GM19324 (cell line): ENCODE data around the gene C16orf86.

Experiments used
- ATAC-seq: cut with Tn5 transposase; IDR thresholded peaks from one replicate; pipeline ENCODE4 v1.9.1; 2021; ENCODE audit warnings: mild to moderate bottlenecking, moderate library complexity; ENCODE audit not compliant: unreplicated experiment, low FRiP score

Gene C16orf86

GRCh38 chr16:67653128-67653788, 13.4 kb upstream of the C16orf86 start:
- ATAC-seq = no peak

- no peak for ATAC-seq
These were observed 12.7 kb upstream of the C16orf86 start for GRCh38 chr16:67653789-67654402.

GRCh38 chr16:67654403-67654911, 12.2 kb upstream of the C16orf86 start:
- no peak for ATAC-seq

DNA sequence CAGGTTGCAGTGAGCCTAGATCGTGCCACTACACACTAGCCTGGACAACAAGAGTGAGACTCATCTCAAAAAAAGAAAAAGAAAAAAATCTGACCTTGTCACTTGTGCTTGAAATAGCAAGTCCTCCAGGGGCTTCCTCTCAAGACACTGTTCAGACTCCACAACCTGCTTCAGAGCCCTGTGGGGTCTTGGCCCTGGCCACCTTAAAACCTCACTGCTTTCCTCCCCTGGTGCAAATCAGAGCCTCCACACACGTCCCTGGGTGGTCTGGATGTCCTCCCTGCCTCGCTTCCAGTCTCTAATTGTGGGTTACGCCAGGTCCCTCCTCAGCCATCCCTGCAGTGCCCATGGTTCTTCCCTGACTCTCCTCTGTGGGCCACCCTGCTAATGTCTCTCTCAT, 11.3 kb upstream of the C16orf86 start:
- ATAC-seq = no peak

DNA sequence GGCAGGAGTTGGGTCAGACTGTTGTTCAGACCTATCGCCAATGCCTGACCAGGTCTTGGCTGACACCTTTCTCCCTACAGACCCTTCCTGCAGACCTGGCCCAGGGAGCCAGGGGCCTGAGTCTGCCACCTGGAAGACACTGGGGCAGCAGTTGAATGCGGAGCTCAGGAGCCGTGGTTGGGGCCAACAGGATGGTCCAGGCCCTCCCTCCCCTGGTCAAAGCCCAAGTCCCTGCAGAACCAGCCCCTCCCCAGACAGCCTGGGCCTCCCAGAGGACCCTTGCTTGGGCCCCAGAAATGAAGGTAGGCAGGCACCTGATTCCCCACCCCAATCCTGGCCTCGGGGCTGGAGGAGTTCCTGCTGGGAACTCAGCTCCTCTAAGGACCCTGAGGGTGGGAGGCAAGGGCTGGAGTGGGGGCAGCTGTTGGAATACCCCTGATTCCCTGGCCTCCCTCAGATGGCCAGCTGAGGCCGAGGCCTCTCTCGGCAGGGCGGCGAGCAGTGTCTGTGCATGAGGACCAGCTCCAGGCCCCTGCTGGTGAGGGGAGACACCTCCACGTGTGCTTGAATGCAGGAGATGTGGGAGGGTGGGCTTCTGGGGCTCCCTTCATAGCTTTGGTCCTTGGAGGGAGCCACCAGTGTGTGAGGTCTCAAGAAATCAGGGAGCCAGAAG, 10.1 kb upstream of the C16orf86 start:
- no peak for ATAC-seq

DNA sequence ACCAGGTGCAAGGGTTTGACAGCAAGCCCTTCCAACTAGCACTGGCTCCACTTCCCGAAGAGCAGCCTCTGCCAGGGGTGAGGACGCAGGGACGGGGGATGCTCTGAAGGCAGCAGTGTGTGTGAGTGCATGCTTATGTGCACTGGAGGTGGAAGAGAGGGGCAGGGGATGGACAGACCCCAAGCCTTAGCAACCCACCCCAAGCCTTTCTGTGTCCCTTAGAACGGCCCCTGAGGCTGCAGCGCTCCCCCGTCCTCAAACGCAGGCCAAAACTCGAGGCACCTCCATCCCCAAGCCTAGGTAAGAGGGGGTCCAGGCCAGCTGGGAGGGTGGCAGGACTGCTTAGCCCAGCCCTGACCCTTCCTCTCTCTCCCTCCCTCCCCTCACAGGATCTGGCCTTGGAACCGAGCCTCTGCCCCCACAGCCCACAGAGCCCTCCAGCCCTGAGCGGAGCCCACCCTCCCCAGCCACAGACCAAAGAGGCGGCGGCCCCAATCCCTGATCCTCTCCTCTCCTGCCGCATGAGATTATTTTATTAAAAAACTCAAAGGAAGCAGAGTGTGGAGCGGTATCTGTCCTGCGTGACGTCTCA, 9.5 kb upstream of the C16orf86 start:
- ATAC-seq = no peak

DNA sequence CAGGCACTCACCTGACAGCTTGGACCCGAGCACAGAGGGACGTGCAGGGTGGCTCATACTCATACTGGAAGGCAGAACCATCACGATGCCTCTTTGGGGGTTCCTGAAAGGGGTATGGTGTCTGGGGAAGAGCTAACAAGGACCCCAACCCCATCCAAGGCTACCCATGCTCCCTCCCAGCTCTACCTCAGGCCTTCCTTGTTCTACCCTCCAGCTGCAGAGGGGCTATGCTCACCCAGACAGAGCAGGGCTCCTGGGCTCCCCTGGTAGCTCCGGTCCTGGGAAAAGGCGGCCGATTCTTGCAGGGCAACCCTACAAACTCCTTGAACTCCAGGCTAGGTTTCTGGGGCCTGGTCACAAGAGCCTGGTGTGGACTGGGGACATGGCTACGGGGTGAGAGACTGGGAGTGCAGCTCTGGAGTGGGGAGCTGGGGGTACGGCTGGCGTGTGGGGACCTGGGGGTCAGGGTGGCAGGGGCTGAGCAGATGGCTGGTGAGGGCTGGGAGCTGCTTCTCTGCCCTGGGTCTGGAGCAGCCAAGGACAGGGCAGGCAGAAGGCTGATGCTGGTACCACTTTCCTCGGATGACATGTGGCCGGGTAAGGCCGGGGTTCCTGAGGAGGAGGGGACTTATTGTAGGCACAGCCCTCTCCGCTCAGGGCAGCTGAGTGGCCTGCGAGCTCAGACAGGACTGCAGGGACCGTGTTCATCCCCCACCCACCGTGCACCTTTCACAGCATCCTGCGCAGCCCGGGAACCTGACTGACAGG, 8.7 kb upstream of the C16orf86 start:
- no peak for ATAC-seq

GRCh38 chr16:67658849-67659674, 7.6 kb upstream of the C16orf86 start:
- no peak for ATAC-seq

GRCh38 chr16:67659675-67660563, 6.7 kb upstream of the C16orf86 start, which contains the start of gene ACD:
Gene ACD, minus strand, starts transcription at chr16:67660260. Its CDS starts 40 bp downstream, at chr16:67660220.
- peak; percentile 68 for ATAC-seq

DNA sequence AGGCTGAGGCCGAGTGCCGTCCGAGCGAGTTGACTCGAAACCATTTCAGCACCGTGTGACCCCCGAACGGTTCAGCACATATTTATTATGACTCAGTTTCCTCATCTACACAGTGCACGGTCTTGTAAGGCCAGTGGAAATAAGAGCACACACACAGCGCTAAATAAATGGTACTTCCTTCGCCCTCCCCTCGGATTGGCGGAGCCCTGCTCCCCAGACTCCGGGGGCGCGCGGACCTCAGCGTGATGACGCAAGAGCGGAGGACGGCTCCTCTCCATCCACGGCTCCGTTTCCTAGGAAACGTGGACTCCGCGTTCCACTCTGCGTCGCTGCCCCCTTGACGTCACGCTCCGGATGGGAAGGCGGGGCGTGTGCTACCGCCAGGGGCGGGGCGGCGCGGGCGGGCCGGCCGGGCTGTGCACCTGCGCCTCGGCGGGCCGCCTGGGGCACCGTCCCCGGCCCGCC, 6.0 kb upstream of the C16orf86 start, which contains the start of gene PARD6A:
Gene PARD6A (plus strand): TSS at position 397 of the 465 bp plus-strand sequence. CDS start 79 bp downstream, outside the sequence.
- peak; percentile 79 for ATAC-seq

DNA sequence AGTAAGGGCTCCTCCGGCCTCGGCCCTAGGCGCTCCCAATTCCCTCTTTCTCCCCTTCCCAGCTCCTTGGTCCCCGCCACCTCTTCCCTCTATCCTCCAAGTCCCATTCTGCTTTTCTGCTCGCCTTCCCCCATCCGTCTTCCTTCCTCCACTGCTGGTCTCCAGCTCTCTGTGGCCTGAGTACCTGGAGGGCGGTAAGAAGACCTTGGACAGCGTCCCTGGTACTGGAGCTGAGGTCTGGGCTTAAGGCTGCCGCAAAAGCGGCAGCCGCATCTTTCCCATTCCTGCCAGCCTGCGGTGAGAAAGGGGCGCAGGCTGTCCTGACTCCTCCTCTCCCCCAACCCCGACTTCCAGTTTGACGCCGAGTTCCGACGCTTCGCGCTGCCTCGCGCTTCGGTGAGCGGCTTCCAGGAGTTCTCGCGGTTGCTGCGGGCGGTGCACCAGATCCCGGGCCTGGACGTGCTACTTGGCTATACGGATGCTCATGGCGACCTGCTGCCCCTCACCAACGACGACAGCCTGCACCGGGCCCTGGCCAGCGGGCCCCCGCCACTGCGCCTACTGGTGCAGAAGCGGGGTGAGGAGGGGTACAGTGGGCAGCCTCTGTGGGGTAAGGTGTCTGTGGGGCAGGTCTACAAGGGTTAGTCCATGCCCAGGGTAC, 5.4 kb upstream of the C16orf86 start:
- no peak for ATAC-seq

GRCh38 chr16:67661886-67662652, 4.5 kb upstream of the C16orf86 start:
- ATAC-seq = no peak

GRCh38 chr16:67662653-67663010, 4.0 kb upstream of the C16orf86 start:
- ATAC-seq = no peak

GRCh38 chr16:67663151-67663876, 3.3 kb upstream of the C16orf86 start:
- no peak for ATAC-seq

GRCh38 chr16:67663877-67664222, 2.8 kb upstream of the C16orf86 start:
- no peak for ATAC-seq

DNA sequence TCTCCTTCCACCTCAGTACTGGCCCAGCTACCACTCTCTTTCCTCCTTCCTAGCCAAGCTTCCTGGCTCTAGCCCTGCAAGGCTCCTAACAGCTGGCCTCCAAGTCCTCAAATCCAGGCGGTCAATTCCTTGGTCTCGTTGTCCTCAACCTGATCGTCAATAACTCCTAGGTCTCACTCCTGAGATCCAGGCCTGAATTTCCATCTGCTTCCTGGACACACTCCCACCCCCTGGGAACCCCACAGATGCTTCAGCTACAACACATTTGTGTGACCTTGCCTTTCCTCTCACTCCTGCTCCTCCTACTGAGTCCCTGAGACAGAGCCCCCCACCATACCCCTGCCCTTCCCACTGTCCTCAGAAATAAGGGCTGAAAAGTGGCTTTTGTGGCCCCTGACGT, 2.4 kb upstream of the C16orf86 start:
- ATAC-seq = no peak

DNA sequence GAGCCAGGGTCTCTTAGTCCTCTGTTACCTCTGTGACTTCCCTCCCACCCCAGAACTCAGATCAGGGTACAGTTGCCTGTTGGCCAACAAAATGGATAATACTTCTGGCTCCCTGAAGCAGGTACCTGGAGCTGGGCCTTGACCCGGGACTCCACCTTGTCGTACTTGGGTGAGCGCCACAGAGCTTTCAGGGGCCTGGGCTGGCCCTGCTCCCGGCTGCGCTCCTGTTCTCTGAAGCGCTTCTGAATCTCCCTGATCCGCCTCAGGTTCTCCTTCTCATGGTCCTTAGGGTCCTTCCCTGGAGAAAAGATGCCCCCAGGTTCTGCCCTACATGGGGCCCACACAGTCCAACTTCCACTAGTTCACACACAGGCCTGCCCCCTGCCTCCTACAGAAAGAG, 1.7 kb upstream of the C16orf86 start:
- no peak for ATAC-seq
